ENCODE results near the gene LMAN1. TPM values are rescaled to one million over a fixed set of nuclear protein-coding genes. Genes with fewer than 3 reads are reported as not detected.

LMAN1 gene
- total and polyA plus RNA-seq, 10 of the 15 experiments (the other 5 are each of a cell fraction or from before 2014, with no cell fraction given): 15.0 to 78.9 (median 67.5) TPM

DNA sequence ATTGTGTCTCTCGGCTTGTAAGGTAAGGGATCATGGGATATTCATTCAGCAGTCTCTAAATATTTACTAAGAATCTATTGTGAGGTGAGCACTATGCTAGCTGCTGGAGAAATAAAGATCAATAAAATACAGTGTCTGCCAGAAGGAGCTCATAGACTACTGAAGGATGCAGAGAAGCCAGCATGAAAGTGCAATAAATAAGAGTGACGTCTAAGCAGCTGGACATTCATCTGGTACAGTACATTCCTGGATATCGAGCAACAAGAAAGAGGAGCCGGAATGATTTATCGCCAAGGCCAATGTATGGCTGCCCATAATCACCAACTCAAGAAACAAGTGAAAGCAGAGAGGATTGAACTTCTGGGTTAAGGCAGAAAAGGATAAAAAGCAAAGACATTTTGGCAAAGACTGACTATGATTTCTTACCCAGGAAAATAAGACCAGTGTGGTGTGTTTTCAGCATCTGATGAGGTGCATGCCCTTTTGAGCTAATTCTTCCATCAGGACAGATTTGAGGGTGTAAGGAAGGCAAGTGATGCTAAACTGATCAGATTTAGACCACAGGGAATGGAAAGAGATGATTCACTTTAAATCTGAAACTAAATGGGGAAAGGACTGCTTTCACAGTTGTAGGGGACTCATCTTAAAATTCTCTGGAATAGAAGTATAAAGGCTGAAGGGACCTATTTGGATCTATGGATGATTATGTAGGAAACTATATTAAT lies 18.7 kb upstream of the LMAN1 start (continued):
- TF ChIP-seq, protein P1, sequence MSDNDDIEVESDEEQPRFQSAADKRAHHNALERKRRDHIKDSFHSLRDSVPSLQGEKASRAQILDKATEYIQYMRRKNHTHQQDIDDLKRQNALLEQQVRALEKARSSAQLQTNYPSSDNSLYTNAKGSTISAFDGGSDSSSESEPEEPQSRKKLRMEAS (IDR thresholded peaks at IDR 0.05; ENCODE audit: low read depth, low read length): no peak

DNA sequence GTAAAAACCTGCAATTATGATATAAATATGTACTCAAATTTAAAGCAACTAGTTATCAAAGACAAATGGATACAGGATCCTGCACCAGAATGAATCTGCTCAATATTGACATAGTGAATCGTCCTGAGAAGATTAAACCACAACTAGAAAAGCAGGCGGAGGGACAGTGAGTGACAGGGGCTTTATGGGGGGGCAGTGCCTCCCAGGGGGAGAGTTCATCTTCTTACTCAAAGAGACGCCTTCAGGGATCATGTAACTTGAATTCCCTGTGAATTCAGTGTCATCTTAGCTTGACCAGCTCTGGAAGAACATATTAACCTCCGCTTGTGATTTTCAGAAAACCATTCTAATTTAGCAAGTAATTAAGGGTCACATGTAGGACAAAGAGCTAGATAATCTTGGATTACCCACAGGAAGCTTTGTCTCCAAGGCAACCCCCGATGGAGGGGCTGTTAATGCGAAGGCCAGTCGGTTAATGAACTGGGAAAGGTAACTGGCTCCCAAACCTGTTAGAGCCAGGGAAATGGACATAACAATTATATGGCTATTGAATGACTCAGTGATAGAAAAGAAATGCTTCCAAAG lies 17.4 kb upstream of the LMAN1 start:
- in situ Hi-C loops (cut with MboI): no loop called here
- Histone ChIP-seq H4K20me1 (ENCODE audit: control insufficient read depth, insufficient read depth) (no peaks in the 10 kb centered on the region), H3K9ac (ENCODE audit: control insufficient read depth, insufficient read depth, low read length) (no peak overlapping the region), H3K4me2 (ENCODE audit: control insufficient read depth, insufficient read depth) (no peak overlapping the region), H3K4me3 (no peak overlapping the region), H3K27me3 (replicated peaks in 1 of 2; ENCODE audit: control insufficient read depth in 2 of 2, insufficient read depth in 2 of 2, low read length in 1 of 2) (peaks cover 0 to 3% of the 10 kb centered on the region in 2 experiments; a peak in 2 of 4 replicates), H3K27ac (ENCODE audit: control insufficient read depth, insufficient read depth) (no peak overlapping the region), H3K4me1 (ENCODE audit: control insufficient read depth, insufficient read depth, low read length) (no peaks in the 10 kb centered on the region), H2AFZ (ENCODE audit: control insufficient read depth, low read depth, low read length) (no peak overlapping the region), H3K9me3 (replicated peaks; ENCODE audit: control insufficient read depth, insufficient read depth, low read length) (no peaks in the 10 kb centered on the region), H3K36me3 (ENCODE audit: control insufficient read depth in 2 of 2, insufficient read depth in 2 of 2, low read length in 1 of 2) (no peaks in the 10 kb centered on the region), H3K79me2 (ENCODE audit: control insufficient read depth, insufficient read depth, low read length) (no peaks in the 10 kb centered on the region)
- ChIA-PET CTCF (interaction anchor here (1.0 to 1.5 kb wide), 4 partner anchors 10 to 202 kb away, joined by 3 to 5 read pairs (median 4); no protein-coding TSS in a partner anchor), POLR2A (interaction anchor here (0.5 kb wide), 1 partner anchor 127 kb away, joined by 3 read pairs; no protein-coding TSS in a partner anchor), RAD21 (ENCODE audit: unreplicated experiment) (interaction anchor here (0.6 kb wide), 1 partner anchor 578 kb away, joined by 3 read pairs; no protein-coding TSS in a partner anchor), SMC1A (ENCODE audit: uncharacterized antibody, unreplicated experiment) (no interaction called here)
- intact Hi-C loops (cut with micrococcal nuclease; ENCODE audit: unreplicated experiment): no loop called here
- ATAC-seq: no peak
- FAIRE-seq: no peak
- 44% methylated on average over 7 of the region's 7 CpGs for WGBS (ENCODE audit: insufficient coverage, insufficient replicate concordance, low lambda C conversion rate, missing lambda C conversion rate)
- TF ChIP-seq CBX3 (IDR thresholded peaks at IDR 0.05; ENCODE audit: borderline replicate concordance, low read depth): no peak
- no peak for TF ChIP-seq MEF2A (IDR thresholded peaks at IDR 0.05; ENCODE audit: insufficient read depth, low read depth, low read length)
- TF ChIP-seq, protein P2, sequence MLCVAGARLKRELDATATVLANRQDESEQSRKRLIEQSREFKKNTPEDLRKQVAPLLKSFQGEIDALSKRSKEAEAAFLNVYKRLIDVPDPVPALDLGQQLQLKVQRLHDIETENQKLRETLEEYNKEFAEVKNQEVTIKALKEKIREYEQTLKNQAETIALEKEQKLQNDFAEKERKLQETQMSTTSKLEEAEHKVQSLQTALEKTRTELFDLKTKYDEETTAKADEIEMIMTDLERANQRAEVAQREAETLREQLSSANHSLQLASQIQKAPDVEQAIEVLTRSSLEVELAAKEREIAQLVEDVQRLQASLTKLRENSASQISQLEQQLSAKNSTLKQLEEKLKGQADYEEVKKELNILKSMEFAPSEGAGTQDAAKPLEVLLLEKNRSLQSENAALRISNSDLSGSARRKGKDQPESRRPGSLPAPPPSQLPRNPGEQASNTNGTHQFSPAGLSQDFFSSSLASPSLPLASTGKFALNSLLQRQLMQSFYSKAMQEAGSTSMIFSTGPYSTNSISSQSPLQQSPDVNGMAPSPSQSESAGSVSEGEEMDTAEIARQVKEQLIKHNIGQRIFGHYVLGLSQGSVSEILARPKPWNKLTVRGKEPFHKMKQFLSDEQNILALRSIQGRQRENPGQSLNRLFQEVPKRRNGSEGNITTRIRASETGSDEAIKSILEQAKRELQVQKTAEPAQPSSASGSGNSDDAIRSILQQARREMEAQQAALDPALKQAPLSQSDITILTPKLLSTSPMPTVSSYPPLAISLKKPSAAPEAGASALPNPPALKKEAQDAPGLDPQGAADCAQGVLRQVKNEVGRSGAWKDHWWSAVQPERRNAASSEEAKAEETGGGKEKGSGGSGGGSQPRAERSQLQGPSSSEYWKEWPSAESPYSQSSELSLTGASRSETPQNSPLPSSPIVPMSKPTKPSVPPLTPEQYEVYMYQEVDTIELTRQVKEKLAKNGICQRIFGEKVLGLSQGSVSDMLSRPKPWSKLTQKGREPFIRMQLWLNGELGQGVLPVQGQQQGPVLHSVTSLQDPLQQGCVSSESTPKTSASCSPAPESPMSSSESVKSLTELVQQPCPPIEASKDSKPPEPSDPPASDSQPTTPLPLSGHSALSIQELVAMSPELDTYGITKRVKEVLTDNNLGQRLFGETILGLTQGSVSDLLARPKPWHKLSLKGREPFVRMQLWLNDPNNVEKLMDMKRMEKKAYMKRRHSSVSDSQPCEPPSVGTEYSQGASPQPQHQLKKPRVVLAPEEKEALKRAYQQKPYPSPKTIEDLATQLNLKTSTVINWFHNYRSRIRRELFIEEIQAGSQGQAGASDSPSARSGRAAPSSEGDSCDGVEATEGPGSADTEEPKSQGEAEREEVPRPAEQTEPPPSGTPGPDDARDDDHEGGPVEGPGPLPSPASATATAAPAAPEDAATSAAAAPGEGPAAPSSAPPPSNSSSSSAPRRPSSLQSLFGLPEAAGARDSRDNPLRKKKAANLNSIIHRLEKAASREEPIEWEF (IDR thresholded peaks at IDR 0.05; ENCODE audit: insufficient replicate concordance, low read depth, low read length): no peak
- no peak for TF ChIP-seq JUND (IDR thresholded peaks at IDR 0.05; ENCODE audit: low read depth, low read length)
- no TSS peak for BruUV-seq (replicated peaks)
- DNase-seq (ENCODE audit: low read depth, low spot score): no peak

Data from GM12878 (cell line).